ENCODE measurements around the gene CARD9. TPM values are rescaled to one million over a fixed set of nuclear protein-coding genes. Genes with fewer than 3 reads are reported as not detected.
"Not testable (repeated sequence)": the region's sequence is repeated elsewhere in the genome, so short reads cannot be mapped to it uniquely, and the experiment has no call there.

Gene CARD9
- total RNA-seq, 2 donors from 2014 or later: 0.86 to 1.9 TPM

GRCh38 chr9:136407911-136408310 is 34.4 kb upstream of the CARD9 start:
- no peaks in the 10 kb centered on the region for H3K9me3 ChIP-seq (ENCODE audit: control insufficient read depth, low read length, poor library complexity, severe bottlenecking)
- Mint-ChIP-seq H3K4me1 (peaks cover 42% of the 10 kb centered on the region), H3K27me3 (no peaks in the 10 kb centered on the region), H3K4me3 (no peak overlapping the region), H3K36me3 (ENCODE audit: low read depth) (peaks cover 2% of the 10 kb centered on the region), H3K27ac (peak overlapping the region; percentile 96)
- no peak for ATAC-seq
- no peak for DNase-seq

- H3K27me3 Mint-ChIP-seq; H3K36me3 Mint-ChIP-seq (ENCODE audit: low read depth); DNase-seq; ATAC-seq; H3K9me3 ChIP-seq (ENCODE audit: control insufficient read depth, low read length, poor library complexity, severe bottlenecking): not testable (repeated sequence)
- Mint-ChIP-seq H3K27ac (peak overlapping the region; percentile 41), H3K4me3 (peak overlapping the region; percentile 55), H3K4me1 (peaks cover 42% of the 10 kb centered on the region)
Observed at GRCh38 chr9:136407061-136407460, 33.6 kb upstream of the CARD9 start.

GRCh38 chr9:136405904-136406303 is 32.4 kb upstream of the CARD9 start:
- not testable (repeated sequence) for DNase-seq; H3K27me3 Mint-ChIP-seq; ATAC-seq; H3K9me3 ChIP-seq (ENCODE audit: control insufficient read depth, low read length, poor library complexity, severe bottlenecking); H3K36me3 Mint-ChIP-seq (ENCODE audit: low read depth)
- Mint-ChIP-seq H3K27ac (peak overlapping the region; percentile 96), H3K4me1 (peaks cover 38% of the 10 kb centered on the region), H3K4me3 (peak overlapping the region; percentile 7)

- DNase-seq (no peak), ATAC-seq (no peak)
- peaks cover 2% of the 10 kb centered on the region for H3K36me3 Mint-ChIP-seq (ENCODE audit: low read depth)
- no peaks in the 10 kb centered on the region for H3K27me3 Mint-ChIP-seq
- peaks cover 41% of the 10 kb centered on the region for H3K4me1 Mint-ChIP-seq
- no peaks in the 10 kb centered on the region for H3K9me3 ChIP-seq (ENCODE audit: control insufficient read depth, low read length, poor library complexity, severe bottlenecking)
- peak overlapping the region; percentile 96 for H3K27ac Mint-ChIP-seq
- H3K4me3 Mint-ChIP-seq: peak overlapping the region; percentile 86
Observed at GRCh38 chr9:136405481-136405880, 32.0 kb upstream of the CARD9 start.

- ATAC-seq: no peak
- Mint-ChIP-seq H3K4me3 (peak overlapping the region; percentile 86), H3K4me1 (peaks cover 39% of the 10 kb centered on the region), H3K36me3 (ENCODE audit: low read depth) (peaks cover 2% of the 10 kb centered on the region), H3K27me3 (no peaks in the 10 kb centered on the region), H3K27ac (peak overlapping the region; percentile 96)
- DNase-seq: no peak
- H3K9me3 ChIP-seq (ENCODE audit: control insufficient read depth, low read length, poor library complexity, severe bottlenecking): no peaks in the 10 kb centered on the region
Observed at GRCh38 chr9:136404801-136405136, 31.3 kb upstream of the CARD9 start.

- ATAC-seq: peak; percentile 21
- peak overlapping the region; percentile 96 for H3K27ac Mint-ChIP-seq
- H3K36me3 Mint-ChIP-seq (ENCODE audit: low read depth): peaks cover 2% of the 10 kb centered on the region
- peak in 2 of 3 donors; percentile 26 to 28 for DNase-seq
- peak overlapping the region; percentile 86 for H3K4me3 Mint-ChIP-seq
- no peaks in the 10 kb centered on the region for H3K9me3 ChIP-seq (ENCODE audit: control insufficient read depth, low read length, poor library complexity, severe bottlenecking)
- no peaks in the 10 kb centered on the region for H3K27me3 Mint-ChIP-seq
- peaks cover 38% of the 10 kb centered on the region for H3K4me1 Mint-ChIP-seq
Observed at GRCh38 chr9:136403915-136404800, 30.7 kb upstream of the CARD9 start.

GRCh38 chr9:136403538-136403914 is 30.1 kb upstream of the CARD9 start:
- H3K27me3 Mint-ChIP-seq: no peaks in the 10 kb centered on the region
- DNase-seq (peak; percentile 56 to 71 (median 66)), ATAC-seq (peak; percentile 89)
- H3K36me3 Mint-ChIP-seq (ENCODE audit: low read depth): no peaks in the 10 kb centered on the region
- H3K27ac Mint-ChIP-seq: peak overlapping the region; percentile 96
- H3K4me1 Mint-ChIP-seq: peaks cover 38% of the 10 kb centered on the region
- peak overlapping the region; percentile 86 for H3K4me3 Mint-ChIP-seq
- no peaks in the 10 kb centered on the region for H3K9me3 ChIP-seq (ENCODE audit: control insufficient read depth, low read length, poor library complexity, severe bottlenecking)

GRCh38 chr9:136402067-136402466 is 28.6 kb upstream of the CARD9 start:
- ATAC-seq: no peak
- H3K9me3 ChIP-seq (ENCODE audit: control insufficient read depth, low read length, poor library complexity, severe bottlenecking): no peaks in the 10 kb centered on the region
- H3K4me3 Mint-ChIP-seq: no peak overlapping the region
- no peak for DNase-seq
- peaks cover 41% of the 10 kb centered on the region for H3K4me1 Mint-ChIP-seq
- no peaks in the 10 kb centered on the region for H3K27me3 Mint-ChIP-seq
- peak overlapping the region; percentile 92 for H3K27ac Mint-ChIP-seq
- H3K36me3 Mint-ChIP-seq (ENCODE audit: low read depth): no peaks in the 10 kb centered on the region

GRCh38 chr9:136401173-136401922 is 27.9 kb upstream of the CARD9 start:
- H3K27ac Mint-ChIP-seq: peak overlapping the region; percentile 92
- no peaks in the 10 kb centered on the region for H3K36me3 Mint-ChIP-seq (ENCODE audit: low read depth)
- ATAC-seq: no peak
- H3K27me3 Mint-ChIP-seq: no peaks in the 10 kb centered on the region
- peak overlapping the region; percentile 28 for H3K4me3 Mint-ChIP-seq
- no peak for DNase-seq
- H3K4me1 Mint-ChIP-seq: peaks cover 41% of the 10 kb centered on the region
- no peaks in the 10 kb centered on the region for H3K9me3 ChIP-seq (ENCODE audit: control insufficient read depth, low read length, poor library complexity, severe bottlenecking)

- Mint-ChIP-seq H3K27me3 (no peaks in the 10 kb centered on the region), H3K4me1 (peaks cover 36% of the 10 kb centered on the region), H3K4me3 (peak within 1 kb of the TSS; percentile 87), H3K27ac (peak within 1 kb of the TSS; percentile 92), H3K36me3 (ENCODE audit: low read depth) (no peaks in the 10 kb centered on the region)
- peak; percentile 63 for ATAC-seq
- peak; percentile 83 to 88 (median 86) for DNase-seq
- no peaks in the 10 kb centered on the region for H3K9me3 ChIP-seq (ENCODE audit: control insufficient read depth, low read length, poor library complexity, severe bottlenecking)
Observed at GRCh38 chr9:136400038-136400834, 26.8 kb upstream of the CARD9 start, which contains the start of gene SNAPC4. TSS of gene SNAPC4 (minus strand) at chr9:136400170. CDS start at chr9:136398428, 1,742 bp downstream.

- ATAC-seq: peak; percentile 13
Observed at GRCh38 chr9:136399176-136400037, 25.9 kb upstream of the CARD9 start.

GRCh38 chr9:136398286-136398685 is 24.8 kb upstream of the CARD9 start:
- Mint-ChIP-seq H3K4me3 (peak overlapping the region; percentile 87), H3K36me3 (ENCODE audit: low read depth) (no peaks in the 10 kb centered on the region), H3K27ac (no peak overlapping the region), H3K4me1 (peaks cover 18% of the 10 kb centered on the region), H3K27me3 (no peaks in the 10 kb centered on the region)
- ATAC-seq (no peak), DNase-seq (no peak)
- H3K9me3 ChIP-seq (ENCODE audit: control insufficient read depth, low read length, poor library complexity, severe bottlenecking): no peaks in the 10 kb centered on the region

More at GRCh38 chr9:136399176-136400037, 25.9 kb upstream of the CARD9 start:
- Mint-ChIP-seq H3K4me3 (peak overlapping the region; percentile 87), H3K4me1 (peaks cover 27% of the 10 kb centered on the region), H3K27me3 (no peaks in the 10 kb centered on the region), H3K27ac (peak overlapping the region; percentile 74), H3K36me3 (ENCODE audit: low read depth) (no peaks in the 10 kb centered on the region)
- no peaks in the 10 kb centered on the region for H3K9me3 ChIP-seq (ENCODE audit: control insufficient read depth, low read length, poor library complexity, severe bottlenecking)
- DNase-seq: peak; percentile 29 to 44 (median 40)

Measured in T-helper 17 cell (primary cell).